ENCODE measurements around the gene LSM10.

The LSM10 gene

DNA sequence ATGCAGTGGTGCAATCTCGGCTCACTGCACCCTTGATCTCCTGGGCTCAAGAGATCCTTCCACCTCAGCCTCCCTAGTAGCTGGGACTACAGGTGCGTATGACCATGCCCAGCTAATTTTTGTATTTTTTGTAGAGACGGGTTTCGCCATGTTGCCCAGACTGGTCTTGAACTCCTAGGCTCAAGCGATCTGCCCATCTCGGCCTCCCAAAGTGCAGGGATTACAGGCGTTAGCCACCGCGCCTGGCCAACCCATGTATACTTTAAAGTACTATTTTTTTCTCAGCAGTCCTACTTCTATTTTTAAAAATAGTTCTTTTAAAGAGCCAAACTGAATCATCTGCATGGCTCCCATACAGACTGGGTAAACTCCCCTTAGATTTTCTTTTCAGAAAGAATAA is 15.5 kb downstream of the LSM10 start:
- no peak for DNase-seq

DNA sequence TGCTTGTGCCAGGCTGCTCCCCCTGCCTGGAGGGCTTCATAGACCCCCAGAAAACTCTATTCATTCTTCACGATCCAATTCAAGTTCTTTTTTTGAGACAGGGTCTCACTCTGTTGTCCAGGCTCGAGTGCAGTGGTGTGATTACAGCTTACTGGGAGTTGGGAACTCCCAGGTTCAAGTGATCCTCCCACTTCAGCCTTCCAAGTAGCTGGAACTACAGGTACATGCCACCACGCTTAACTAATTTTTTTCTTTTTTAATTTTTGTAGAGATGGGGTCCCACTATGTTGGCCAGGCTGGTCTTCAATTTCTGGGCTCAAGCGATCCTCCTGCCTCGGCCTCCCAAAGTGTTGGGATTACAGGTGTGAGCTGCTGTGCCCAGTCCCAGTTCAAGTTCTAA is 16.3 kb downstream of the LSM10 start:
- DNase-seq = no peak

DNA sequence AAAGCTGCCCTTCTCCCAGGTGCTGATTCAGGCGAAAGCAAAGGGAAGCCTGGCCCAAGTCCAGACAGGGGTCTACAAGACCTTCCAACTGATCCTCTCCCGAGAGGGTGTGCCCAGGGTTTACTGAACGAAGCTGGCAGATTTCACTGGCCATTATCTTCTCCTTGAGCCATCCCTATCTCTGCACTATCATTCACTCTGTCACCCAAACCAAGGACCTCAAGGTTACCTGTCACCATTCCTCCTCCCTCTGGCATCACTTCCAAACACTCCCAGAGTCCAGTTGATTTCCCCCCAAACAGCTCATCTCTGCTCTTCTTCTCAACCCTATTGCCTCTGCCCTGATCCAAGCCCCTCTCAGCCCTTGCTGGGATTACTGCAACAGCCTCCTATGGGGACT is 16.9 kb downstream of the LSM10 start:
- DNase-seq = no peak

DNA sequence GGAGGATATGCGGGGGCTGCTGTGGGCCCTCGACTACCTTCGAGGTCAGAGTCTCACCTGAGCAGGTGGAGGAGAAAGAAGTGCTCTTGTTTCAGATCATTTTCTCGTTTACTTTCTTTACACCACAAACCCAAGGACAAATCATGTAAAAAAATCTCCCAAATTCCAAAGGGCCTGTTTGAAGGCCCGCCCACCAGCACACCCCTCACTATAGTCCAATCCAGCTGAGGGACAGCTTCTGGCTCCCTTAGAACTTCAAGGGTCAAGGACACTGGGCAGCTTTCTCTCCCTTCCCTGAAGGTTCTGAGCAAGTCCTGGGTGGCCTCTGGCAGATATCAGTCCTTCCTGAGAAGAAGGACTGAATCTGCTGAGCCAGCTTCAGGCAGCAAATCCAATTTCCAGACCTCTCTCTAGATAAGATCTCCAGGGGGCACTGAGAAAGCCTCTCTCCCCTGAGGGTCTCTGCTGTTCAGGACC is 17.5 kb downstream of the LSM10 start:
- no peak for DNase-seq

DNA sequence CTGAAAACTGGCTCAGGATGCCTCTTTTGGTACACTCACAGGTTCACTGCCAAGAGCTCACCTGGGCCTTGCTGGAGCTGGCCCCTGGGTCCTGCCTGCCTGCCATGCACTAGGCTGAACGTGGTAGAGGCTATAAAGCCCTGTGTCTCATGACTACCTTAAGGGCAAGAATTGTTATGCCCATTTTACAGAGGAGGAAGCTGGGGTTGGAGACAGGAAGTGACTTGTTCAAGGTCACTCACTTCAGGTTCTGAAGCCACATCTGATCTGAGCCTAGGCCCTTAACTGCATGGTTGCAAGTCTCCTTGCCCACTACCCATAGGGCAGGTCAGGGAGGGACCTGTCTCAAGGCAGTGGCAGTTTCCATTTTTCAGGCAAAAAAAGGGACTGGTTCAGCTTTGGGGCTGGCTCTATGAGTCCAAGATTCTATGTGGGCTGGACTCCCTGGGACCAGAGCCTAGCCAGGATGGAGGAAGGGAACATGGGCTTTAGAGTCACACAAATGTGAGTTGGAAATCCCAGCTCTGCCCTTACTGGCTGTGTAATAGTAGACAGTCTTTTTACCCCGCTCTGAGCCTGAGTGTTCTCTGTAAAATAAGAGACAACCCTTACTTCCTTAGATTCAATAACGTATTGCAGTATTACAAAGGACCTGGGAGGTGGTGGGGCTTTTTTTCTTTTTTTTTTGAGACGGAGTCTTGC is 19.8 kb downstream of the LSM10 start:
- DNase-seq = no peak

DNA sequence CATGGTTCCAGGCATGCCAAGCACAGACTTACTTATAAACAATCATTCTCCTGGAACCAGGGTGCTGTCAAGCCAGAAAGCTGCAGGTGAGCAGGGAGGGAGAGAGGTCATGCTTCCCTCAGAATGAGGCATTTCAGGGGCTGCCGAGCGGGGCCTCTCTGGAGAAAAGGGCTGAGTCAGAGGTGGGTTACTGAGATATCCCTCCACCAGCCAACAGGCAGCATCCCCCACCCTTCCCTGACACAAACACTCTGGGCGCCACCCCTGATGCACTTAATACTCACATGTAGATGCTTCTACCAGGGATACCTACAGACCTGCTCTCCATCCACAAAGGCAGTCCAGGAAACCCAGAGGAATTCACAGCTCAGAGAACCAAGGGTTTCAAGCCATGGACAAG is 25.1 kb downstream of the LSM10 start:
- DNase-seq = no peak

DNA sequence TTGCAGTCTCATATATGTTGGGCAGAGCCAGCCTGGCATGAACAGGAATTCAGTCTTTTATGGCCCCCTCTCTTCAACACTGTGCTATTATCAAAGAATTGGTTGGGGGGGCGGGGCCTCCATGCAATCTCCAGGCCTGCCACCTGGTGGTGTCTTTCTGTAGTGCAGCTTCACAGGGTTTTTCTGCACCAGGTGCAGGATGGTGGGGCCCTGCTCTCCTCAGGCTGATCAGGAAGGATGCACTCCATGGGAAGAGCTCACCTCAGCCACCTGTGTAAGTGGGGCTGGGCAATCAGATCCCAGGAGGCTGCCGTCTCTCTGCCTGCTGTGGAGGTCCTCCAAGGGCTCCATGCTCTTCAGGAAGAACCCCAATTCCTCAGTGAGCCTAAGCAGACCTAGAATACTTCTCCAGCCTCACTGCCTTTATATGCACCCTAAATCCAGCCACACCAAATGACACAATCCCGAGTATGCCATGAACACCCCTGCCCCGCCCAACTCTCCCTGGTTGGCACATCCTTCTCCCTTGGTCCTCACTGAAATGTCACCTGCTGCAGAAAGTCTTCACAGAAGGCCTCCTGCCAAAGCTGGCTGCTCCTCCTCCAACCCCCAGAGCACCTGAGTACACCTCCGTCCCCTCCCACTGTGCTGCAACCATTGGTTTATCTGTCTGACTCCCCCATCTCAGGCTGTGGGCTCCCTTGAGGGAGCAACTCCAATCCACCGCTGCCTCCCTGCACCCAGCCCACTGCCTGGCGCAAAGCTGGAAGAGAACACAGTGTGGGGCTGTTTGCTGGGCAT is 28.4 kb downstream of the LSM10 start:
- peak; percentile 70 for DNase-seq

DNA sequence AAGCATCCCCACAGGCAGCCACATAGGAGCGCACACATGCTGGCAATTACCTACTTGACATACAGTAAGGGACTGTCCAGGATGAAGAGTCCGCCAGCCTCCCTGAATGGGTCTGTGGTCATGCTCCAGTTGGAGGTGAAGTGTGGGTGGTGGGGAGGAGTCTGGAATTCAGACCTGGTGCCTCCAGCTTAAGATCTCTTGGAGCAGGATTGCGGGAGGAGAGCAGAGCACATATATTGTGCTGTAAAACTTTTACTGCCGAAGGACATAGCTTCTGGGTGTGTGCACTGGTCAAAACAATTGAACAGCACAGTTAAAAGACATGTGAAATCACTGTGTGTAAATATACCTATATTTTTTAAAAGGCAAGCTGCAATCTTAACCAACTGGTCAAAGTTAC is 29.9 kb downstream of the LSM10 start:
- no peak for DNase-seq

DNA sequence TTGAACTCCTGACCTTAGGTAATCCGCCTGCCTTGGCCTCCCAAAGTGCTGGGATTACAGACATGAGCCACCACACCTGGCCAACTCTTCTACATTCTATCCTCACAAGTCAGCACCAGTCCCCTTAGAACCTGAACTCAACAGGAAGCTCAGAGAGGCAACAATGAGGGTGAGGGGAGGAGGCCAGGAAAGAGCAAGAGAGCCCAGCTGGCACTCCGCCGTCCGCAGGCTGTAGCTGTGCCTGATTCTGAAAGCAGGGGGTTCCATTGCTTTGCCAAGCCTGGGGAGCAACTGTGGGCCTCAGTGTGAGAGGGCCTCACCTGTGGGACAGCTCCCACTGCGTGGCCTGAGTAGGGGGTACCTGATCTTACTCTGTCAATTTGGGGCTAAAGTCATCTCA is 30.6 kb downstream of the LSM10 start:
- DNase-seq = no peak

DNA sequence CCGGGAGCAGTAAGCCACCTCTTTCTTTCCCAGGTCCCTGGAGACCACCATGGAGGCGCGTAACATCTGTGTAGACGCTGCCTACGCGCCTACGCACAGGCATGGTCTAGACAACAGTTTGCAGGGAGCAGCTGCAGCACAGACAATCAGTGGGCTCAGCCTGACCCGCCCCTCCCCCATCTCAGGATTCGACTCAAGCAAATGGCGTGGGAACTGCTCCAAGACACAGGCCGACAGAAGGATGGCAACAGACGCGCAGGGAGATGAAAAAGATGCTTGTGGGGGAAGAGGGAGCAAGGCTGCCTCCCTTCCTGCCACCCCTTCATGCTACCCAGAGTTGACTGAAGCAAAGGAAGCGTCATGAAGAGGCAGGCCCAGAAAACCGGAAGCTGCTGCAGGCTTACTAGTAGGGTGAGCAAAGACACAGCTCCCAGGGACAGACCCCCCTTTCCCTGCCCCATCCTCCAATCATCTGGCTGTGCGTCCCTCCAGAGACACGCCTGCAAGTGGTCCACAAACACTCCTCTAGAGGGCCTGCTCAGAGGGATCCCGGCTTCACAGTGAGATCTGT is 31.5 kb downstream of the LSM10 start:
- DNase-seq = peak; percentile 32

DNA sequence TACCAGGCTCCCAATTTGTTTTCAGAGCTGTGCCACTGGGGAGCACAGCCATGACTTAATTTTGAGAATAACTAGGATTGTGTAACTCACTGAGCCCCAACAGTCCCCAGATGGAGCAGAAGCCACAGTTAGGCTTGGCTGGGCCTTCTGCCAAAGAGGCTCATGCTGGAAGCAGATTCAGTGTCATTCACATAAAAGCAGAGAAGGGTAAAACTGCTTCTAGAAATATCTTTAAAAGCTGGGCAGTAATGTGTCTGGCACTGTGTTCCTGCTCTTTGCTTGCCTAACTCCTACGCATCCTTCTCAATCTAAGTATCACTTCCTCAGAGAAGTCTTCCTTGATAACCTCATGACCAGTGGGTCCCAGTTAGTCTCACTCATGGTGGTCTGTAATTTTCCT is 32.3 kb downstream of the LSM10 start:
- no peak for DNase-seq

DNA sequence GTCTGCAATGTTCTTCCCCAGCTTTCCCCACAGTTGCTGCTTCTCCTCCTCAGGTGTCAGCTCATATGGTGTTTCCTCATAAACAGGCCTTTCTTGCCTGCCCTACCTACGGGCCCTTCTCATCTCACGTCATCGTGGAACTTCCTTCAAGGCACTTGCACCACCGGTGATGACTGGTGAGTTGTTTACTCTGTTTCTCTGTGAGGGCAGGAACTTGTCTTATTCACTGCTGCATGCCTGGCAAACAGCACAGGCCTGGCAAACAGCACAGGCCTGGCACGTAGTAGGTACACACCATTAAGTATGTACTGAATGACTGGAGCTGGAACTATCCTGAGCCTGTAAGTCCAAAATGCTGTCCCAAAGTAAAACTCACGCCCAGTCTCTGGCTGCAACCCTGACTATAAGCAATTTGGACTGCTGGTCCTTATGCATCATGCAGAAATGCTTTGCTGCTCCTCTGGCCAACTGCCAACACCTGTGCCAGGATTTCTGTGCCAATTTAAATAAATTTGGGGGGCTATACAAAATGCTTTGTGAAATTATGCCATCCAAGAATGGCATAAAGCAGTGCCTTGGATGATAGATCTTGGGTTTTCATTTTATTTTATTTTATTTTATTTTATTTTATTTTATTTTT is 37.7 kb downstream of the LSM10 start:
- DNase-seq = no peak

DNA sequence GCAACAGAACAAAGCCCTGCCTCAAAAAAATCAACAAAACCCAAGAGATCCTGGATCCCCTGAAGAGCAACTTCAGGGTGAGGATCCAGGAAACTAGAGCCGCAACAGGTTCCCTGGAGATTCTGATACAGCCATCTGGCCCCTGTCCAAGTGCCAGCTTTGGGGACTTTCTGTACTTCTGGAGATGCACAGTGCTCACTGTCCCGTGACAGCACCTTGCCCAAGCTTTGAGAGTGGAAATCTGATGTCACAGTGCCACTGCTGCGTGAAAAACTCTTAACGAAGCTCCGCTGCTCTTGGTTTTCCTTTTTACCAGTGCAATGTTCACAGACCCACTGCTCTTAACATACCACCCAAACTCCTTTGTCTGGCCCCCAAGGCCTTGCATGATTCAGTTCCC is 38.3 kb downstream of the LSM10 start:
- DNase-seq = no peak

DNA sequence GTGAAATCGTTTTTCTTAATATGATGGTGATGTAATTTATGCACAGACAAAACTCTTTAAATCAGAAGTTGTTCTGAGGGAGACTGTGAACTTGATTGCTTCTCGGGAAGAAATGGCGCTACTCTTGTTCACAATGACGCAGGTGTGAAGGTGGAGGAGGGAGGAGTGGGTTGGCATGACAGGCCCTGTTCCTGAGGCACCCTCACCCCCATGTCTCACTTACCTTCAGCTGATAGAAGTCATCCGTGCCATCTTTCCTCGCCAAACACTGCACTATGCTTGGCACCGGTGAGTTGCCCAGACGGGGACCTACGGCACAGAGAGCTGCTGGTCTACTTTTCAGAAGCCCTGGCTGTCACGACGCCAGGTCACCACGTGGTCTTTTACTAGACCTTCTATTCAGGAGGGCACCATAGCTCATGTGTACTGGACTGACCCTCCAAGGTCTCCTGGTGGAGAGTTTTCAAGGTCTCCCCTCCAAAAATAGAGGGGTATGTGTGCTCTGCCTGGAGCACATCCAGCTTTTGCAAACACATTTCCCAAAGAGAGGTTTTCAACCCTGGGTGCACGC is 39.1 kb downstream of the LSM10 start:
- no peak for DNase-seq

DNA sequence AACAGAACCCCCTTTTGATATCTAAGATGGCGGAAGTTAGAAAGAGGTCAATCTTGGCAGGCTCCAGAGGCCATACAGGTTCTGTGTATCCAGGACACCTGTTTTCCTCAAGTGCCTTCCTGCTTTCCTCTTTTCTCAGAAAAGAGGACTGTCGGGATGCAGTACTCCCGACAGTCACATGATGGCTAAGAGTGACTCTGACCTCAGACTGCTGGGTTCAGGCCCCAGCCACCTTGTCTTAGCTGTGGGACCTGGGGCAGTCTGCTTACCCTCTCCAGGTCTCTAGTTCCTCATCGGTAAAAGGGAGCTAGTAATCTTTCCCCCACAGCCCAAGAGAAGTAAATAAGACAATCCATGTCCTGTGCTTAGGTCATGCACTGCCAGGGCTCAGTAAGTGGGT is 41.9 kb downstream of the LSM10 start:
- DNase-seq = no peak

DNA sequence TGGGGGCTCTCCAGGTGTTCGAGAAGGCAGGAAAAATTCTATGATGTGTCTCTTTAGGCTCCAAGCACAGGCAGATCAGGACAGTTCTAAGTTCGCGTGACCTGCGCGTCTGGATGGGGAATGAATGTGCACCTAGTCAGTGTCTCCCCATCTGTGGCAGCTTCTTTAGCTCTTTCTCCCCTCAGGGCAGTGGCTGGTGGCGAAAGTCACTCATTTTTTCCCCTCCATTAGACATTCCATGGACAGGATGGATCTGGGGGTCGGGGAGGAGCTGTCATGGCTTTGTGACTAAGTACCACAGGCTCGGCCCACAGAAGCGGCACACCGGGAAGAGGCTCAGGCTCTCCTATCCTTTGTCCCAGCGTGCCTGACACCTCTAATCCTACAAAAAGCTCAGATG is 43.2 kb downstream of the LSM10 start:
- no peak for DNase-seq

DNA sequence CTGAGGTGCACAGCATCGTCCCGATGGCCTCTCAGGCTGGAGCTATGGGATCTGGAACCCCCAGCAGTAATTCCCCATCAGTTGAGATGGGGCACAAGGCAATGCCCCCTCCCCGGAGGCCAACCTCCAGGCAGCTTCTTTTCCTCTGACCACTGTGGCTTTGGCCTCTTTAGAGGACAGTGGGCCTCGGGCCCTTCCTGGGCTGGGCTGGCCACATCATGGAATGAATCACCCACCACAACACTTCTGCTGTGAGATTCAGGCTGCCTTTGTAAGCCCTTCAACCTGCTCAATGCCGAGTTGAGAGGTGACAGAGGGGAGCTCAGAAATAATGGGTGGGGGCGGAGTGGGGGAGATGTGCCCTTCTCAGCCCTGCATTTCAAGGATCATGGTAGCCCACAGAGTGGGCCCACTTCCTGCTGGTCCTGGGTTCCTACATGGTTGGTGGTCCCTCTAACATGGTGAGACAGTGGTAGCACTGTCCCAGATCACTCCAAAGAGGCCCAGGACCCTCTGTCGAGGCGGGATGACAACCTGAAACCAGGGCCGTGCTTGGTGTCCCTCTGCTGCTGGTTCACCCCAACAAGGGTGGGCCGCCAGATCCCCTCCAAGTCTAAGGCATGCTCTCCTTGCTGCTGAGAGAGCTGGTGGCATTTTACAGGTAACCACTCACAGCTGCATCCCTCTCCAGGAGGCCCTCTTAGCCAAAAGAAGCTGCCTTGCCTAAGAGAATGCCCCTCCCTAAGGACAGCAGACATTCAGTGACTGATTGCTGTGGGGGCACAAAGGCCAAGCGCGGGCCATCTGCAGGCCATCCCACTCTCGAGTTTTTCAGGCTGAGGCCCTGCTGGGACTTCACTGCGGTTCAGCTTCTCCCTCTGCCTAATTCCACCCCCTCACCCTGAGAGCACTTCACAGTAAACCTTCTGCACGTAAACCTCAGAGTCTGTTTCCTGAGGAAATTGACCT is 44.5 kb downstream of the LSM10 start:
- no peak for DNase-seq

DNA sequence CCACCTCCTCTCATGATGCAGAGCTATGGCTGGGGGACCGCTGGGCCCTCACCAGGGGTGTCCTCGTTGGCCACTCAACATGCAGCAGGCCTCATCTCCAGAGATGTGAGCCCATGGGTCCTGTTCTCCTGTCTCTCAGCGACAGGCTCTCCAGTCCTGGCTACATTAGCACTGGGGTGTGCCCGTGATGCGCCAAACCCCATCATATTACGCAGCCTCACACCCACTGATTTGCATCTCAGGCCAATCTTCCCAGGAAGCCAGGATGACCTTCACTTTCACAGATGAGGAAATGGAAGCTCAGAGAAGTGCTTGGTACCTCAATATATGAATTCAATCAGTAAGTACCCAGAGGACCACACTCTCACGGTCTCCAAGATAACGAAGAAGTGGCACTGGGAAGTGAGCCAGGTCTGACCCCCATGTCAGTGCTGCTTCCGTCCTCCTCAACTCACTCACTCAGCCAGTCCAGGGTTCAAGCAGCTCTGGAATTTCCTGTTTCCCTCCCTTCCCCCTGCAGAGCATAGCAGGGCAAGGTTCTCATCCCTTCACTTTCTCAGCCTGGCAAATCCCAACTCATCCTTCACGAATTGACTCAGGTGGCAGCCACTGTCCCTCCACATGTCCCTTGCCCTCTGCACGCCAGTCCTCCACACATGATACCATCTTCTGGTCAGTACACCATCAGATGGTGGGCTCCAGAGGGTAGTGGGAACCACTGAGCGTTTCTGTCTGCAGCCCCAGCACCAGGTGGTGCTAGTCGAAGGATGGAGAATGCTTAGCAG is 45.4 kb downstream of the LSM10 start:
- DNase-seq = no peak

DNA sequence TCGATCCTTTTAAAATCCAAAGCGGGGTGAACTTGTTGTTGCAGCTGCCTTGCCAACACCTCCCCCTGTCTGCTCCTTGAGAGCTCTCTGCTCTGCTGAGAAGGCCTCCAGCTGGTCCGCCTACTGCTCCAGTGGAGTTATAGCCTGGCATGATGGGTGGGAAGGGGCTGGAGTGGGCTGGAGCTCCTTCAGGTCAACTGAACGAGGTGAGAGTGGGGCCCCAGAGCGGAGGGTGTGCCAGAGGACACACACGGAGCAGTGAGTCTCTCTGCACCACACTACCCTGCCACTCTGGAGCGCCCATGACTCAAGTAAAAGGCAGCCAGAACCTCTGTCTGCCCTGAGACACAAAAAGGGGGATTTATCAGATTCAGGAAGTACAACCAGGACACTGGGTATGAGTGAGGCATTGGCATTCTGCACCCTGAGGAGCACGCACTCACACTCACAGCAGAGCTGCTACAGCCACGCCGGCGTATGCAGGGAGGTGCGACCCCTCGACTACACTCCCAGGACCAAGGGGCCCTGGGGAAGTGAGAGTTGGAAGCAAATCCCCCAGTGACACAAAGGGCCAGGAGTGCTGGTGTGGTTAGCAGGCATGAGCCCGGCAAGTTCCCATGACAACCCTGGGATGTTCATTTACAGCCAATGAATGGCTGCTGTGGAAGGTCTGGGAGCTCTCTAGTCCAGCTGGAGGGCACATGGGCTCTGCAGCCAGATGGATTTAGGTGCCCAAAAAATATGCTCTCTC is 46.3 kb downstream of the LSM10 start:
- no peak for DNase-seq

DNA sequence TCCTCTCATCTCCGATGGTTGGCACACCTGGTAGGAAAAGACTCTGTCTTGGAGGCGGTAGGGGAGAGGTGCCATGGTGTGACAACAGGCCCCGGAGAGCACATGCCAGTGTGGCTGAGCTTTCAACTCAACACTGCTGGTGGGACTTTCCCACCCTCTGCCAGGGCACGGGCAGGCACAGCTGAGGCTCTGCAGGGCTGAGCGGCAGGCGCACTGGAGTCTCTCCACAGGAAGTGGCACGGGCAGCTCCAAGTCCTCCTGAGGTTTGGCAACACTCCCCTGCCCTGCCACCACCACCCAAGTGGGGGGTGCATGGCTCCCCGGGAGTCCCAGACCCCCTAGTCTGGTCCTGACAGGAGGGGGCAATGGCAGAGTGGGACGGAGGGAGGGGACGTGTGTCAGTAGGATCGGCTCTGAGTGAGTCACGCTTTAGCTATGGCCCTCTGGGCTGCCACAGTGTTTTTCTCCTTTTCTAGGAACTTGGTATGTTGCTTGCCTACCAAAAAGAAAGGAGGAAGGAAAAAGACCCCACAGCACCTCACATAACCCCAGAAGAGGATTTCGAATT is 47.0 kb downstream of the LSM10 start:
- peak; percentile 33 for DNase-seq
